Activated CD8-positive, alpha-beta memory T cell treated with anti-CD3 and anti-CD28 coated beads, Interleukin-2, amount 10 ng/mL, durations not matched to agents 7 days and 5 days (primary cell): ENCODE data around the gene PDE4D. TPM values are rescaled to one million over a fixed set of nuclear protein-coding genes. Genes with fewer than 3 reads are reported as not detected.

Experiments
- ATAC-seq: fragments of 150-1000 bp; cut with Tn5 transposase; one replicate; pipeline ENCODE4 v1.10.0; 2021; ENCODE audit warnings: moderate library complexity
- CTCF ChIA-PET: fragments of 350-600 bp; sonication (Branson Sonifier 250); formaldehyde crosslinking; loops from one replicate; lab custom pipeline; 2021; ENCODE audit warnings: antibody characterized with exemption; lab: Charles Lee
- DNase-seq: peaks from one replicate; pipeline ENCODE4 v3.0.0-alpha.2; 2020
- H3K27ac Mint-ChIP-seq: one replicate; pipeline ENCODE4 v1.8.0; 2021; ENCODE audit warnings: mild to moderate bottlenecking, mixed read lengths
- H3K27me3 Mint-ChIP-seq: one replicate; pipeline ENCODE4 v1.8.0; 2021; ENCODE audit warnings: mixed read lengths
- H3K36me3 Mint-ChIP-seq: one replicate; pipeline ENCODE4 v1.8.0; 2021; ENCODE audit warnings: mild to moderate bottlenecking, mixed read lengths
- H3K4me1 Mint-ChIP-seq: one replicate; pipeline ENCODE4 v1.8.0; 2021; ENCODE audit warnings: mixed read lengths
- H3K4me3 Mint-ChIP-seq: one replicate; pipeline ENCODE4 v1.8.0; 2021; ENCODE audit warnings: mild to moderate bottlenecking, moderate library complexity, mixed read lengths
- H3K9me3 Mint-ChIP-seq: one replicate; pipeline ENCODE4 v1.8.0; 2022; ENCODE audit warnings: low read depth, mixed read lengths
- total RNA-seq, 2 experiments: library from RNA; stranded (reverse); gene quantifications; one replicate each; pipeline ENCODE4 v1.2.3, GENCODE V29; 2021

PDE4D gene
- total RNA-seq, 2 experiments from 2014 or later: 59.3 to 66.2 TPM

DNA sequence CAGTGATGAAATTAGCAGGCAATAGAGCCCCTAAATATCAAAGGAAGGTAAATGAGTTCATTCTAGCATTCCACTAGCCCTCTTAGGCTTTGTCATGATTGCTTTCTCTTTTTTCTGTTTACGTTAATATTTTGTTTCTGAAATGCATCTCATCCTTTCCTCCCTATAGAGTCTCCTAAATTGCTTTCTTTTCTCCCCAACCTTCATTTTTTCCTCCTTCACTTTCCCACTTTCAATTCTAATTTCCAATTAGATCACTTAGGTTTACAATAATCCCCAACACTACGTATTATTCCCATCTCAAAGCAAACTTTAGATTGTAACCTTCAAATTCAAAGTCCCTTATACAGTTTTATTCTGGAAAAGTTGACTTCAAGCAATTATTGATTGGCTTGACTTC is 751.4 kb downstream of the PDE4D start:
- peaks cover 2% of the 10 kb centered on the region for H3K36me3 Mint-ChIP-seq
- DNase-seq: no peak
- no peak overlapping the region for H3K4me3 Mint-ChIP-seq
- CTCF ChIA-PET: no interaction called here
- H3K27ac Mint-ChIP-seq: no peak overlapping the region
- no peak for ATAC-seq
- peaks cover under 1% of the 10 kb centered on the region for H3K9me3 Mint-ChIP-seq
- peaks cover 11% of the 10 kb centered on the region for H3K4me1 Mint-ChIP-seq
- H3K27me3 Mint-ChIP-seq: no peaks in the 10 kb centered on the region

DNA sequence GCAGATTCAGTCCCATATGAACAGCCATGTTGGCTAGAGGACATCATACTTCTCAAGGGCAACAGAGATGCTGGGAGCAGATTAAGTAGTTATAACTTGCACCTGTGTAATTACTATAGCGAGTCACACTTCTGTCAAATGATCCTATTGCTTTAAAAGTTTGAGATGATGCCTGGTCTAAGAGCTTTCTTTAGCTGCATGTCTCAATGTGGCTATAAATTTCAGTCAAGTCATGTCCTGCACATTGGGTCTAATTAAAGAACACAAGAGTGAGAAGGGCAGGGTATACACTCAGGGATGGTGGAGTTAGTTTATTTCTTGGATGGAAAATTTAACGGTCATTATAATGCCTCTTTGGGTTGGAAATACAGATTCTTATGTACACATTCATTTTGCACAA is 753.4 kb downstream of the PDE4D start:
- no peak overlapping the region for H3K4me3 Mint-ChIP-seq
- no peak for ATAC-seq
- peaks cover 2% of the 10 kb centered on the region for H3K9me3 Mint-ChIP-seq
- H3K4me1 Mint-ChIP-seq: peaks cover 9% of the 10 kb centered on the region
- peaks cover 3% of the 10 kb centered on the region for H3K36me3 Mint-ChIP-seq
- CTCF ChIA-PET: no interaction called here
- no peak overlapping the region for H3K27ac Mint-ChIP-seq
- DNase-seq: no peak
- no peaks in the 10 kb centered on the region for H3K27me3 Mint-ChIP-seq

DNA sequence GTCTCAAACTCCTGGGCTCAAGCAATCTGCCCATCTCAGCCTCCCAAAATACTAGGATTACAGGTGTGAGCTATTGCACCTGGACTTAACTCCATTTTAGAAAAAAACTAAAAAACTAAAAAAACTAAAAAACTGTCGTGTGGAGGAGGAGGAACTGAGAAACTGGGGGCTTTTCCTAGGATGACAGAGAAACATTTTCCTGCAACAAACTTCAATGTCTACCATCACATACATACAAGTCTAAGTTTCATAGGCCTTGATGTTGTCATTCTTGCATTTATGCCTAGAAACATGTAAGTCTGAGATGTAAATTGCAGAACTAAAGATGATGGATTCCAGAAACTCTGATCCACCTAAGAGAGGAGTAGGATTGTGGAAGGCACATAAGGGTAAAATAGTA is 753.8 kb downstream of the PDE4D start:
- H3K9me3 Mint-ChIP-seq: peaks cover 2% of the 10 kb centered on the region
- no peak for DNase-seq
- CTCF ChIA-PET: interaction anchor here (1.4 kb wide), 1 partner anchor 48 kb away, joined by 3 read pairs; no protein-coding TSS in a partner anchor
- H3K4me1 Mint-ChIP-seq: peaks cover 14% of the 10 kb centered on the region
- ATAC-seq: no peak
- H3K27ac Mint-ChIP-seq: no peak overlapping the region
- H3K36me3 Mint-ChIP-seq: peaks cover 3% of the 10 kb centered on the region
- H3K4me3 Mint-ChIP-seq: no peak overlapping the region
- no peaks in the 10 kb centered on the region for H3K27me3 Mint-ChIP-seq

DNA sequence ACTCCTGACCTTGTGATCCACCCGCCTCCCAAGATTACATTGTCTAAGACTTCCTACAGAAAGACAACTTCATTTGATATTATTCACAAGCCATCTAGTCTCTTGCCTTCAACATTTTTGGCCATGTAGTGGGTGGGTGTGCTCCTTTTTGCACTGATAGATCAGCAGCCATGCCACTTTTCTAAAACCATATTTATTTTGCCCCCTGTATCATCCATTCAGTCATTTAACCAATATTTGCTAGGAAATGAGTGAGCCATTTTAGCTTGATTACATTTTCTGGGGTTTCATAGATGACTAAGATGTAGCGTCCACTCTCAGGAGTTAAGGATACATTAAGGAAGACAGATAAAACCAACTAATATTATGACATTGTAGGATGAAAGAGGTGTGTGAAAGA is 755.0 kb downstream of the PDE4D start:
- H3K4me3 Mint-ChIP-seq: no peak overlapping the region
- peaks cover 8% of the 10 kb centered on the region for H3K36me3 Mint-ChIP-seq
- H3K27me3 Mint-ChIP-seq: no peaks in the 10 kb centered on the region
- peaks cover 2% of the 10 kb centered on the region for H3K9me3 Mint-ChIP-seq
- no peak overlapping the region for H3K27ac Mint-ChIP-seq
- CTCF ChIA-PET: interaction anchor here (0.8 to 1.4 kb wide), 2 partner anchors 10 to 49 kb away, joined by 3 read pairs; no protein-coding TSS in a partner anchor
- DNase-seq: no peak
- ATAC-seq: no peak
- H3K4me1 Mint-ChIP-seq: peaks cover 16% of the 10 kb centered on the region

DNA sequence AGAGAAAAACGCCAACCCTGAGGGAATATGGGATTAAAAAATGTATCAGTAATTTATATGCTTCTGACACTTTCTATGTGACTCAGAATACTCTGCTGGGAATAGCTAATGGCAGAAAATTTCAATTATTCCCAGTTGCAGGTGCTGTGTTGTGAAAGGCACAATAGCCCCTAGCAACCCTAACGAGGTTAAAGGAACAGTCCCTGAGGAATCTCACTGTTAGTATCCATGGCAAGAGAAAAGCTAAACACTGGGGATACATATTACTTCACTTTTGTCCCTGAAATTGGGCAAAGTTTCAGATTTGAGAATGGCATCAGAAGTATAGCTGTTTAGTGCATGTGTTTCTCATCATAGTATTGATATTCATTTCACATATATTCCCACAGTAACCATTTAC is 755.7 kb downstream of the PDE4D start:
- ATAC-seq: no peak
- Mint-ChIP-seq H3K4me1 (peaks cover 22% of the 10 kb centered on the region), H3K36me3 (peaks cover 10% of the 10 kb centered on the region), H3K4me3 (no peak overlapping the region), H3K9me3 (peaks cover 2% of the 10 kb centered on the region), H3K27me3 (no peaks in the 10 kb centered on the region), H3K27ac (no peak overlapping the region)
- CTCF ChIA-PET: no interaction called here
- no peak for DNase-seq

DNA sequence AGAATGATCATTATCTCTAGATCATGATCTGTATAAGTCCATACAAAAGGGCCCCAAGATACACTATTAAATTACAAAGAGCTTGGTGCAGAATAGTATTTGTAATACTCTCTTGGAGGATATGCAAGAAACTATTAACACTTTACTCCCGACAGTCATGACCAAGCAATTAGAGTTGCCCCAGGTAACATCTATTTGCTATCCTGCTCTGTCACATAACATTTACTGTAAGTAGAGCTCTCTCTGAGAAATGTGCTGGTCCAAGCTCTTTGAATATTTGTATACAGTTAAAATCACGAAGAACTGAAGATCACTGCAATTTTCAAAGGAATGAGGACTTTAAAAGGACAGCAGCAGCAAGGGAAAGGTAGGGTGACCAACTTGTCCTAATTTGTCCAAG is 757.0 kb downstream of the PDE4D start:
- peaks cover 2% of the 10 kb centered on the region for H3K9me3 Mint-ChIP-seq
- H3K27me3 Mint-ChIP-seq: no peaks in the 10 kb centered on the region
- H3K27ac Mint-ChIP-seq: no peak overlapping the region
- DNase-seq: no peak
- H3K4me1 Mint-ChIP-seq: peaks cover 32% of the 10 kb centered on the region
- ATAC-seq: no peak
- H3K4me3 Mint-ChIP-seq: no peak overlapping the region
- peaks cover 10% of the 10 kb centered on the region for H3K36me3 Mint-ChIP-seq
- CTCF ChIA-PET: interaction anchor here (0.7 to 1.6 kb wide), 3 partner anchors 9 to 250 kb away, joined by 3 to 4 read pairs (median 4); no protein-coding TSS in a partner anchor

DNA sequence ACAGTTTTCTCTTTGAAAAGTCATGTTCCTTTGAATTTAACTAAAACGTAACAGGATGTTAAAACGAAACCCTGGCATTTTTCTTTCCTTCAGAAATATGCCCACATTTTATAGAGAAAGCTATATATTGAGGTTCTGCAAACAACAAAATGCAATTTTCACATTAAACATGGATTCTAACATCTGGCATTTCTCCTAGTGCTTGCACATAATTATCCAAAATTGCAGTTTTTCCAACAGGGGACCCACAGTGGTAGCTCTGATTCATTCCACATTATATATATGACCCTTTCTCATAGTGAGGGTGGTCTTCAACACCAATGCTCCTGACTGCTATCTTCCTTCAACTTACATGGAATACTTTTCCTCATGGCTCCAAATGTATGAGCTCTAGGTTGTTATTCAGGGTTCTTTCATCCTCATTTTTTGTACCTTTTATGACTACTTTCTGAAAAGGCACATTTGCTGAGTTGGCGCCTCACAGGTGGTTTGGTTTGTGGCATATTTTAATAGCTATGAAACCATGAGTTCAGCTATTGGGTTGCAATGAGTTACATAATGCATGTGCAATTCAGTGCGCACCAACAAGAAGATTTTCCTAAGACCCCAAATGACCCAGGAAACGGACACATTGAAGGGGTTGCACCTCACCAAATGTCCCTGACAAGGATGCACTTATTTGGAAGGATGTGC is 758.9 kb downstream of the PDE4D start:
- Mint-ChIP-seq H3K36me3 (peaks cover 11% of the 10 kb centered on the region), H3K27ac (no peak overlapping the region), H3K4me3 (no peak overlapping the region), H3K9me3 (peaks cover 2% of the 10 kb centered on the region), H3K27me3 (no peaks in the 10 kb centered on the region), H3K4me1 (peaks cover 40% of the 10 kb centered on the region)
- DNase-seq: peak; percentile 47
- no peak for ATAC-seq
- CTCF ChIA-PET: interaction anchor here (0.8 to 2.1 kb wide), 6 partner anchors 9 to 247 kb away, joined by 3 to 12 read pairs (median 4); no protein-coding TSS in a partner anchor

DNA sequence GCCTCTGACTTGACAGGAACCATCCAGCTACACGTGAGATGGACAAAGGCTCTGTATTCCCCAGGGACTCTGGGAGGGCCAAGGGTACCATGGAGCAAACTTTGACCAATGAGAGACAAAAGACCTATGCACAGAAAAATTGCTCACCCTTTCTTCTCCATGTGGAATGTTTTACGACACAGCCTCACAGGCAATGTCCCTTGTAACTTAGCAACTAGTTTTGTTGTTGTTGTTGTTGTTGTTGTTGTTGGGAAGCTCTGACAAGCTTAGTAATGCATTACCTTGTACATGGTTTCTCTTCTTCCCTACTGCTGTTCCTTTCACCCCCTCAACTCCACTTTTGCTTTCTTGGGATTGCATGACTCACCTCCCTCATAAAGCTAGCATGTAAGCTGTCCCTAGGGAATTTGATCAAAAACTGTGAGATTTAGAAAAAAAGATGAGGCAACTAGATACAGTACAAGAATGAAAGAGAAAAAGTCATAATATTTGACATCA is 759.7 kb downstream of the PDE4D start:
- H3K4me3 Mint-ChIP-seq: no peak overlapping the region
- CTCF ChIA-PET: interaction anchor here (0.8 to 2.1 kb wide), 7 partner anchors 10 to 246 kb away, joined by 3 to 12 read pairs (median 4); no protein-coding TSS in a partner anchor
- H3K9me3 Mint-ChIP-seq: peaks cover 2% of the 10 kb centered on the region
- no peaks in the 10 kb centered on the region for H3K27me3 Mint-ChIP-seq
- ATAC-seq (no peak), DNase-seq (no peak)
- peaks cover 42% of the 10 kb centered on the region for H3K4me1 Mint-ChIP-seq
- H3K27ac Mint-ChIP-seq: no peak overlapping the region
- H3K36me3 Mint-ChIP-seq: peaks cover 11% of the 10 kb centered on the region

GRCh38 chr5:59132131-59132530 is 761.4 kb downstream of the PDE4D start:
- Mint-ChIP-seq H3K36me3 (peaks cover 10% of the 10 kb centered on the region), H3K27ac (peak overlapping the region; percentile 57), H3K9me3 (peaks cover 1% of the 10 kb centered on the region), H3K4me1 (peaks cover 42% of the 10 kb centered on the region), H3K27me3 (no peaks in the 10 kb centered on the region), H3K4me3 (no peak overlapping the region)
- DNase-seq: peak; percentile 52
- no peak for ATAC-seq
- CTCF ChIA-PET: interaction anchor here (1.0 to 1.9 kb wide), 4 partner anchors 8 to 97 kb away, joined by 3 to 9 read pairs (median 4); no protein-coding TSS in a partner anchor

- CTCF ChIA-PET: interaction anchor here (1.6 kb wide), 1 partner anchor 43 kb away, joined by 5 read pairs; no protein-coding TSS in a partner anchor
- DNase-seq (no peak), ATAC-seq (no peak)
- Mint-ChIP-seq H3K36me3 (peaks cover 8% of the 10 kb centered on the region), H3K4me3 (no peak overlapping the region), H3K27ac (no peak overlapping the region), H3K4me1 (peaks cover 42% of the 10 kb centered on the region), H3K9me3 (no peaks in the 10 kb centered on the region), H3K27me3 (no peaks in the 10 kb centered on the region)
Observed at GRCh38 chr5:59130431-59130830, 763.1 kb downstream of the PDE4D start.

DNA sequence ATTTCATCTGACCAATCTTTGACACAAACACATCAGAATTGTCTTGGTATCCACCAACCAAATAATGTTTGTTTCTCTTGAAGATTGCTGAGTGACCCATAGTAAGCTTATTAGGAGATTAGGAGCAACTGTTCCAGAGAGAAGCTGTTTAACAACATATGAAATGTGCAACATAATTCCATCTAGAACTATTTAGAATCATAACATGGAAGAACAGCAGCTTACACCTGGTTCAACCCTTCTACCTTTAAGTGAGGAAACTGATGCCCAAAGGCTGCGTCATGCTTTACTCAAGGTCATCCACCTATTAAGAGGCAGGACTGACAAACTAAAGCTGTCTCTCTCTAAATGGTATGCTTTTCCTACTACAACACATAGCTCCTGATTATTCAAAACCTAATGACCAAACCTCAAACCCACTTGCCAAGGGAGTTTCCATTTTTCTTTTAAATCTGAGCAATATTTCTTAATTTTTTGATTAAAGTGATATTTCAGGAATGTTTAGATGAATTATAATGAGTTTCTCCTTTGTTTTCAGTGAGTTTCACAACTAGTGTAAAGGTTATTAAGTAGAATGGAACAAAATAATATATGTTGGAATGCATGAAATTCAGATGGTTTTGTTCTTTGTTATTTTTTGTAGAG is 764.8 kb downstream of the PDE4D start:
- CTCF ChIA-PET: interaction anchor here (0.6 to 3.5 kb wide), 9 partner anchors 10 to 93 kb away, joined by 3 to 29 read pairs (median 4); no protein-coding TSS in a partner anchor
- no peaks in the 10 kb centered on the region for H3K27me3 Mint-ChIP-seq
- peaks cover 29% of the 10 kb centered on the region for H3K4me1 Mint-ChIP-seq
- peak overlapping the region; percentile 8 for H3K27ac Mint-ChIP-seq
- DNase-seq: no peak
- no peak for ATAC-seq
- peaks cover 4% of the 10 kb centered on the region for H3K36me3 Mint-ChIP-seq
- peak overlapping the region; percentile 19 for H3K4me3 Mint-ChIP-seq
- H3K9me3 Mint-ChIP-seq: no peaks in the 10 kb centered on the region

- Mint-ChIP-seq H3K27me3 (no peaks in the 10 kb centered on the region), H3K9me3 (no peaks in the 10 kb centered on the region), H3K4me1 (peaks cover 13% of the 10 kb centered on the region), H3K36me3 (peaks cover 5% of the 10 kb centered on the region), H3K4me3 (no peak overlapping the region), H3K27ac (no peak overlapping the region)
- CTCF ChIA-PET: interaction anchor here (0.5 to 3.5 kb wide), 8 partner anchors 10 to 235 kb away, joined by 3 to 29 read pairs (median 8); no protein-coding TSS in a partner anchor
- peak; percentile 6 for ATAC-seq
- no peak for DNase-seq
Observed at GRCh38 chr5:59126708-59127573, 766.6 kb downstream of the PDE4D start.
